ENCODE data around the gene LONP2. TPM values are rescaled to one million over a fixed set of nuclear protein-coding genes. Genes with fewer than 3 reads are reported as not detected.
"Not testable (repeated sequence)": the region's sequence is repeated elsewhere in the genome, so short reads cannot be mapped to it uniquely, and the experiment has no call there.

Gene LONP2
- polyA plus RNA-seq, 1 donor from 2014 or later: 31.8 TPM

DNA sequence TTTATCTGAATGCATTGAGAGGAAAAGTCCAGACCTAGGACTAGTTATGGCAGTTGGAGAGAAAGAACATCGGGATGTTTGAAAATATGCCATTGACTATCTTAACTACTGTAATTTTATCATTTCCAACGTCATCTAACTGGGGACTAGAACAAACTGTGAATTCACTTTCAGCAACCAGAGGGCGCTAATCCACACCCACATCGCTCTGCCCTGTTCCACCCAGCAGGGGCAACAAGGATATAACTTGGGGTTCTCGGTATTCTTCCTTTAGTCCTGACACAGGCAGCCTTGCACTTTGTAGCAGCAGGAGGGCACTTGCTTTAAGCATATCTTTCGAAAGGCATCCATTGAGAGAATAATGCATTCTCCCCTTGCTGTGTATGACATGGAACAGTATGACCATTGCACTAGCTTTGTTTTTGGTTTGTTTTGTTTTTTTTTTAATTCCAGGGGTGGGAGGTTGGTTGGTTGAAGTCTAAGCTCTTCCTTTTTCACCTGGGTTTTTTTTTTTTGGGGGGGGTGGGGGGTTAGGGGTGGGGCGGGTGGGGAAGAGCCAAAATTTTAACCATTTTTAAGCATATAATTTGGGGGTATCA is 109.6 kb downstream of the LONP2 start:
- Mint-ChIP-seq H3K4me3 (no peak overlapping the region), H3K36me3 (peaks cover 2% of the 10 kb centered on the region), H3K9me3 (no peaks in the 10 kb centered on the region), H3K27ac (peak overlapping the region; percentile 22 to 84 (median 77)), H3K27me3 (no peaks in the 10 kb centered on the region), H3K4me1 (peaks cover 10 to 18% (median 17%) of the 10 kb centered on the region in 3 donors)

DNA sequence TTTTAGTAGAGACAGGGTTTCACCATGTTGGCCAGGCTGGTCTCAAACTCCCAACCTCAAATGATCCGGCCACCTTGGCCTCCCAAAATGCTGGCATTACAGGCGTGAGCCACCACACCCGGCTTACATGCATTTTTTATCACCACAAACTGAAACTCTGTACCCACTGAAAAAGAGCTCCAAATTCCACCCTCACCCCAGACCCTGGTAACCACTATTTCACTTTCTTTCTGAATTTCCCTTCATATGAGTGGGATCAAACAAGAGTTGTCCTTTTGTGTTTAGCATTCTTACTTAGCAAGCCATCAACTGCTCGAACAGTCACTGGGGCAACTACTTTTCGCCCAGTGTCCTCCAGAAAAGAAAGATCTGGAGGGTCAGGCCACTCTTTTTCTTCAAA is 110.3 kb downstream of the LONP2 start:
- H3K9me3 Mint-ChIP-seq, H3K27me3 Mint-ChIP-seq, H3K36me3 Mint-ChIP-seq, H3K27ac Mint-ChIP-seq, H3K4me3 Mint-ChIP-seq: not testable (repeated sequence)
- H3K4me1 Mint-ChIP-seq: peaks cover 10 to 18% (median 17%) of the 10 kb centered on the region in 3 donors

DNA sequence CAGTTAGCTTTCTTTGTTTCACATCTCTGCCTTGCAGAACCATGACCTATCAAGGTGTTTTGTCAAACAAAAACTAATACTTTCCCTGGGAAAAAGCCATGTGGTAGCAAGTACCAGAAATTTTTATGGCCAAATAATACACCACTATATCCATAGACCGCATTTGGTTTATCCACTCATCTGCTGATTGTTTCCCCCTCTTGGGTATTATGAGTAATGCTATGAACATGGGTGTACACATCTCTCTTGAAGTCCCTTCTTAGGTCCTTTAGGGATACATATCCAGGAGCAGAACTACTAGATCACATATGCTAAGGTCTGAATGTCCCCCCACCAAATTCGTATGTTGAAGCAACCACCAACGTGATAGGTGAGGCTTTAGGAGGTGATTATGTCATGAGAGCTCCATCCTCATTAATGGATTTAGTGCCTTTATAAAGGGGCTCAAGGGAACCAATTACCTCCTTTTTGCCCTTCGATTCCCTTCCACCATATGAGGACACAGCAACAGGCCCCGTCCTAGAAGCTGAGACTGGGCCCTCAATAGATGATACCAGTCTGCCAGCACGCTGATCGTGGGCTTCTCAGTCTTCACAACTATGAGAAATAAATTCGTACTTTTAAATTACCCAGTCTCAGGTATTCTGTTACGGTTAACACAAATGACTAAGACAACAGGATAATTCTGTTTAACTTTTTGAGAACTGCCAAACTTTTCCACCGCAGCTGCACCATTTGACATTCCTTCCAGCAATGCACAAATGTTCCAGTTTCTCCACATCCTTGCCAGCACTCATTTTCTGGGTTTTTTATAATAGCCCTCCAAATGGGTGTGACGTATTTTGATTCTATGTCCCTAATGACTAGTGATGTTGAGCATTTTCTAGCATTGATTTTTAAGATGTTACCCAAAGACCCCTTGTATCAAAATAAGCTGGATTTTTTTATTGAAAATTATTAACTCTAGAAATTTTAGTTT is 111.1 kb downstream of the LONP2 start:
- Mint-ChIP-seq H3K4me1 (peaks cover 10 to 18% (median 17%) of the 10 kb centered on the region in 3 donors), H3K4me3 (no peak overlapping the region), H3K27ac (peak overlapping the region in 2 of 3 donors; percentile 20 to 39), H3K27me3 (no peaks in the 10 kb centered on the region), H3K9me3 (no peaks in the 10 kb centered on the region), H3K36me3 (peaks cover 3% of the 10 kb centered on the region)

DNA sequence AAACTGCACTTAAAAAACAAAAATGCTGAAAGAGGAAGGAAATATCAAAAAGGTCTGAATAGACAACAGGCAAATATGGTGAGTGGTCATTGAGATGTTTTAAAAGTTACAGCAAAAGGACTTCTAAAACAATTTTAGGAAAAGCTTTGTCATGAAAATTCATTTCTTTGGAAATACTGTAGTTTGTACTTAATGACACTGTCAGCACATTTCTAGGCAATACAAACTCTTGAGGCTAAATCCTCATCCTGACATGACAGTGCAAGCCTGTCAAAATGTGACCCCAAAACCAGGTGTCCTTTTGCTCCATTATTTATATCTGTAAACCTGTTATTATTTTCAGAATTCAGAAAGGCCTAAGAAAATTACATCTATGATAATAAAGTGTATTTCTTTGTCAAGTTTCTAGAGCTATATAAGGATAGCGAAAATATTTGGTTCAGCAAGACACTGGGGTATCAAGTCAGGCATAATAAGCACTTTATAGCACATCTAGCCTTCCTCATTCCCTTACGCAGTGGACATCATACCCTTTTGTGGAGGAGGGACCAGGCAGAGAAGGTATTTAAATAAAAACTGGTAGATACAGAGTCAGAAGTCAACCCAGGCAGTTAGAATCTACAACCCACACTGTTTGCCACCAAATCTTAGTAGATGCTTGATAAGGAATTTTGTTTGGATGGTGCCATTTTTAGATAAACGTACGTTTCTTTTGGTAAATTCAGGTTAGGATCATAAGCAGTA is 112.7 kb downstream of the LONP2 start:
- Mint-ChIP-seq H3K9me3 (no peaks in the 10 kb centered on the region), H3K27ac (peak overlapping the region in 1 of 3 donors; percentile 44), H3K36me3 (peaks cover 3% of the 10 kb centered on the region), H3K27me3 (no peaks in the 10 kb centered on the region), H3K4me1 (peaks cover 16 to 26% (median 26%) of the 10 kb centered on the region in 3 donors), H3K4me3 (no peak overlapping the region)

DNA sequence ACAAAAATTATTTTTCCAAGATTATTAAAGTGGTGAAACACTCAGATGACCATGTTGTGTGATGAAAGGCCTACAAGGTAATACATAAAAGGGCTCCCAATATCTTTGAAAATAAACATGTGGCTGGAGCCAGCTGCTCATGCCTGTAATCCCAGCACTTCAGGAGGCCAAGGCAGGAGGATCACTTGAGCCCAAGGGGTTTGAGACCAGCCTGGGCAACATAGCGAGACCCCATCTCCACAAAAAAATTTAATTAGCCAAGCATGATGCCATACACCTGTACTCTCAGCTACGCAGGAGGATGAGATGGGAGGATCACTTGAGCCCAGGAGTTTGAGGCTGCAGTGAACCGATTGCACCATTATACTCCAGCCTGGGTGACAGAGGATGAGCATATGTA is 114.3 kb downstream of the LONP2 start:
- peak overlapping the region in 1 of 3 donors; percentile 23 for H3K27ac Mint-ChIP-seq
- no peaks in the 10 kb centered on the region for H3K9me3 Mint-ChIP-seq
- H3K36me3 Mint-ChIP-seq: peaks cover 1% of the 10 kb centered on the region
- peak overlapping the region in 1 of 4 donors; percentile 22 for H3K4me3 Mint-ChIP-seq
- no peaks in the 10 kb centered on the region for H3K27me3 Mint-ChIP-seq
- H3K4me1 Mint-ChIP-seq: peaks cover 17 to 30% (median 29%) of the 10 kb centered on the region in 3 donors

DNA sequence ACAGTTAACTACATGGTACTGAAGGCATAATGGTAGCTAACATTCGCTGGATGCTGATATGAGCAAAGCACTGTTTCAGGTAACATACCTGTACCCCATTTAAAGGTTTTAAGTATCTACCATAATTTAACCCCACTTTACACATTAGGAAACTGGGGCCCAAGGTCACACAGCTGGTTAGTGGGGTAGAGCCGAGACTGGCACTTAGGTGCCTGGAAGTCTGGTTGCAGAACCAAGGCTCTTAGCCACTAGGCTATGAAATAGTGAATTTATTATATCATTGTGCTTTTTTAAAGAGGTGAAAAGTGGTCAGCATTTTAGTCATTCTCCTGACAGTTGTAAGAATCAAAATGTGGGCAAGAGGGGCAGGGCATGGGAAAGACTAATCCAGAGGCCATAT is 115.9 kb downstream of the LONP2 start:
- no peak overlapping the region for H3K27ac Mint-ChIP-seq
- peak overlapping the region in 1 of 4 donors; percentile 9 for H3K4me3 Mint-ChIP-seq
- no peaks in the 10 kb centered on the region for H3K27me3 Mint-ChIP-seq
- no peaks in the 10 kb centered on the region for H3K9me3 Mint-ChIP-seq
- peaks cover 21 to 32% (median 31%) of the 10 kb centered on the region in 3 donors for H3K4me1 Mint-ChIP-seq
- peaks cover 1% of the 10 kb centered on the region for H3K36me3 Mint-ChIP-seq

DNA sequence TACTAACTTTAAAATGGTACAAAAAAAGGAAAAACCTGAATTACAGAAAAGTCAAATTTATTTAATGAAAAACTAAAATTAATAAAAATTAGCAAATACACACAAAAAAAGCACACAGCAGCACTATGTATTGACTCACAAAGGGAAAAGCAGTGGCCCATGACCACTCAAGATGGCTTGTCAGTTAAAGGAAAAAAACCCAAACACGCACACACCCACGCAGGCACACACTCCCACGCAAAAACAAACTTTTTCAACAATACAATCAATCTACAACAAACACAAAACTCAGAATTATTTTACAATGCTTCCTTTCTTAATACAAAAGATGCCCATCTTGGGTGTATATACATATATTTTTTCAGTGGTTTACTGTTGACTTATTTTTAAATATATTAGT is 116.9 kb downstream of the LONP2 start:
- H3K4me3 Mint-ChIP-seq: peak overlapping the region in 1 of 4 donors; percentile 45
- peak overlapping the region in 2 of 3 donors; percentile 9 to 43 for H3K27ac Mint-ChIP-seq

DNA sequence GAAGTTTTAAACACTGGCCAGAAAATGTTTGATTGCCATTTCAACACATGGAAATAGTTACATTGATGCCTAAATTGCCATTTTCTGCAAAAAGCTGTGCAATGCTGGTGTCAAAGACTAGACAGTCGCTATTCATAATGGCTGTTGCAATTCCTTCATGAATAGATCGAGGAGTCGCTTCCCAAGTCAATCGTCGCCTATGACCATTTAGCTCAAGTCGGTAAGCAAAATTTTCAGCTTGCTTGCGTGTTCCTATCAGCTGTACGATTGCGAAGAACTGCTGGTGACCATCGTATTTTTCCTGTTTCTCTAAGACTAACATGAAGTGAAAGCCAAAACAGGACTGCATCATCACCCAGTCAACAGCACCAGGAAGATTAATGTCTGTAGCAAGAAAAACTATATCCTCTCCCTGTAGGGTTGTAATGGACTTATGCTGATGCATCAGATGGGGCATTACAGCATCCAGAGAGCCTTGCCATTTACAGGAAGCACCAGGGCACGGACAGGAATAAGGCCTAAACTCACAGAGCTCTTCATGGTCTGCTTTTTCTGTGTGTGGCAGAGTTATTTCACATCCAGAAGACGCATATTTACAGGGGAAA is 117.5 kb downstream of the LONP2 start:
- H3K9me3 Mint-ChIP-seq: no peaks in the 10 kb centered on the region
- no peaks in the 10 kb centered on the region for H3K27me3 Mint-ChIP-seq
- peak overlapping the region in 1 of 4 donors; percentile 52 for H3K4me3 Mint-ChIP-seq
- H3K36me3 Mint-ChIP-seq: peaks cover 1% of the 10 kb centered on the region
- peak overlapping the region in 1 of 3 donors; percentile 43 for H3K27ac Mint-ChIP-seq
- H3K4me1 Mint-ChIP-seq: peaks cover 28 to 41% (median 33%) of the 10 kb centered on the region in 3 donors

More for the DNA sequence above, 116.9 kb downstream of the LONP2 start:
- Mint-ChIP-seq H3K4me1 (peaks cover 27 to 40% (median 32%) of the 10 kb centered on the region in 3 donors), H3K36me3 (peaks cover 1% of the 10 kb centered on the region), H3K9me3 (no peaks in the 10 kb centered on the region), H3K27me3 (no peaks in the 10 kb centered on the region)

DNA sequence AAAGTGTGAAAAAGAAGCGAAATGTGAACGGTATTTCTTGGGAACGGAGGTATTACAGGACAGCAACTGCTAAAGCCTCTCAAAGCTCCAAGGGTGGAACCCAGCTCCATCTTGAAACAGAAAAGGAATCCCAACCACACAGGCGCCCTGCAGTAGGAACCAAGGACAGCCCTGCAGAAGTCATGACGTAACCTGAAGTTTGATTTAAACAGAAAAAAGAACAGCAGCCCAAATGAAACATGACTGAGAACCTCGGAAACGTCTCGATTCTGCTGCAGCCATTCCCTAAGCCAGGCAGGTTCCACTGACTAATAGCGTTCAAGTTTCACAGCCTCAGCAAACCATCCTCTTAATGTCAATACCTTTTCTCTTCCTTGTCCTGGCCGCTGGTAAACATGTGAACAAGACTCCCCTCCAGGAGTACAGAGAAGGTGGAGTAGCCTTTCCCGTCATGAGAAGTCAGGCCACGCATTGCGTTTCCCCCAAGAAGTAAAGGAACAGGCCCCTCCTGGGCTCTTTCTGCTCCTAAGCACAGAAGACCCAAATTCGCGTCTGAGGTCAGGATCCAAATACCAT is 121.0 kb downstream of the LONP2 start:
- Mint-ChIP-seq H3K36me3 (no peaks in the 10 kb centered on the region), H3K9me3 (no peaks in the 10 kb centered on the region), H3K4me1 (peaks cover 34 to 47% (median 42%) of the 10 kb centered on the region in 3 donors), H3K4me3 (peak overlapping the region; percentile 91 to 97 (median 96)), H3K27me3 (no peaks in the 10 kb centered on the region), H3K27ac (peak overlapping the region; percentile 69 to 92 (median 90))

DNA sequence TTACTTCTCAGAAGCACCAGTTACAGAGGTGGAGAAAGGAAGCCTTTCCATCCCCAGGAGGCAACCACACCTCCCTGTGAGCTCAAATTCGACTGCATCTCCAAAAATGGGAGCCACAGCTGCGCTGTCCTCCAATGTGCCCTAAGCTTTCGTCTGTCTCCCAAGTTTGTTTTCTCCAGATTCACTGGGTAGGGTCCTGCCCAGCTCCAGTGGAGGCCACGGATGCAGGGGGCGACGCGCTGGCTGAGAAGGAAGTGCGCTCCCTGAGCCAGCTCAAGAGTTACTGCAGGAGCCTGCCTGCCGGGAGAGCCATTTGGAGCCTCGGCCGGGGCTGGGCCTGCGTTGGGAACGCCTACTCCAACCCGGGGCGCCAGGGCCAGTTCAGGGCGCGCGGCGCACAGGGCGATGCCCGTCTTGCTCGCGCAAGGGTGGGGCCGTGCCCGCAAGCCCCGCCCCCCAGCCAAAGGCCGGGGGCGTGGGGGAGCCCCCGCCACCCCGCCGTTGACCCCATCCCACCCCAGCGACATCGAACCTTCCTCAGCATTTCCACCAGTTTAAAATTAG is 121.6 kb downstream of the LONP2 start:
- Mint-ChIP-seq H3K36me3 (no peaks in the 10 kb centered on the region), H3K4me3 (peak overlapping the region; percentile 91 to 97 (median 96)), H3K9me3 (no peaks in the 10 kb centered on the region), H3K27me3 (no peaks in the 10 kb centered on the region), H3K27ac (peak overlapping the region; percentile 90 to 99 (median 92)), H3K4me1 (peaks cover 34 to 46% (median 42%) of the 10 kb centered on the region in 3 donors)

DNA sequence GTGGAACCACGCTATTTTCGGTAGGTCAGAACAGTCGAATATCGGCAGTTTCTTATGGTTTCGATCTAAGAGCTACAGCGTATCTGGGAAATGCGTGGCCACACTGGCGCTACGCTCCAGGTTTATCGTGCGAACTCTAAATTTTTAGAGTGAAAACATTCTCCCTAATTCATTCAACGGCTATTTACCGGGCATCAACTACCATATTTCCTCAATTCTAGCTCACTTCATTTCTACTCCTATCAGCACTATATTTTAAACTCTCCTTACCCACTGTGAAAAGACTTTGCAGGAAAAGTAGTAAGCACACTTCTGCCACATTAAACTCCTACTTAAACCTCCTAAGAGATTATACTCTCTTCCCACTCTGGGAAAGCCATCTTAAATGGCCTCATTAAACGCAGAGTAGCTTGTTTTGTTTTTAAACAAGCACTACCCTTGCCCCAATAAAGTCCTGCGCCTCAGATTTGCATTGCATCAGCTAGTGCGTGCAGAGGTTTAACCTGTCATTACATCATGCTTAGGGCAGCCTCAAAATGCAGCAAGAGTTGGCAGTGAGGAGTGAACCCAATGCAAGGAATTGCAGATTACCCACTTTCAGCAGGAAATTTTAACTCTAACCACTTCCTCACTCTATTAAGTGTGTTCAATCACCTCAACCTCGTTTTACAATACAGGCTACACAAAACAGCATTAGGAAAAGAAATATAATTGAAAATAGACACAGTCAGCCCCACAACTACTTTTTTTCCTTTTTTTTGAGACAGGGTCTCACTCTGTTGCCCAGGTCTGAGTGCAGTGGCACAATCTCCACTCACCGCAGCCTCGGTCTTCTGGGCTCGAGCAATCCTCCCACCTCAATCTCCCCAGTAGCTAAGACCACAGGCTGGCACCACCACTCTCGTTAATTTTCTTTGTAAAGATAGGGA is 122.3 kb downstream of the LONP2 start:
- peaks cover 31 to 41% (median 41%) of the 10 kb centered on the region in 3 donors for H3K4me1 Mint-ChIP-seq

DNA sequence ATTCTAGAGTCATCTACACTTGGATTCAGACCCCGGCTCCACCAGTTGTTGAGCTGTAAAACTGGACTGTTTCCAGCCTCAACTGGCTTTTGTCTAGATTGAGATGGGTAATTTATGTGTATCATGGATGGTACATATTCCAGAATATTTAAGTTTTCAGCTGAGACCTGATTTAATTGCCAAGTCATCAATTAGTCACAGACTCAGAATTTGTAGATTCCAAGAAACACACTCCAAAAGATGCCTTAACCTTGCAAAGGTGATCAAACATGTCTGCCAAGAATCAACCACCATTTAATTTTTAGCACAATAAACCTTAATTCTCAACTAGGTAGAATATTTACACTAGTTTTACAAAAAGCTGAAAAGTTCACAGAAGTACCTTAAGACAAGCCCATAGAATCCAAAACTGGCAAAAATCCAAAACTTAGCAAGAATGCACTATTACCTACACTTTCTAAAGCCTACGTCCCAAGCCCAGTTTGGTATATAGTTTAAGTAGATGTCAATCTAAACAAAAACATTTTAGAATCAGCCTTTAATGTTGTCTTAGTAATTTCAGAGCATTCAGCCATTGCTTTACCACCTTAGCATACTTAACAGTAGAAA is 123.4 kb downstream of the LONP2 start:
- H3K4me1 Mint-ChIP-seq: peaks cover 31 to 45% (median 37%) of the 10 kb centered on the region in 3 donors
- H3K27ac Mint-ChIP-seq: peak overlapping the region in 2 of 3 donors; percentile 1 to 86
- H3K4me3 Mint-ChIP-seq: no peak overlapping the region

More for the DNA sequence above, 122.3 kb downstream of the LONP2 start:
- H3K36me3 Mint-ChIP-seq: no peaks in the 10 kb centered on the region
- no peaks in the 10 kb centered on the region for H3K9me3 Mint-ChIP-seq
- H3K27ac Mint-ChIP-seq: peak overlapping the region; percentile 86 to 99 (median 92)
- no peaks in the 10 kb centered on the region for H3K27me3 Mint-ChIP-seq
- peak overlapping the region; percentile 91 to 97 (median 96) for H3K4me3 Mint-ChIP-seq

More for the DNA sequence above, 123.4 kb downstream of the LONP2 start:
- no peaks in the 10 kb centered on the region for H3K9me3 Mint-ChIP-seq
- H3K36me3 Mint-ChIP-seq: no peaks in the 10 kb centered on the region
- no peaks in the 10 kb centered on the region for H3K27me3 Mint-ChIP-seq
